22Rv1 (cell line): Measurements from ENCODE around the gene HOXB1.

ENCODE experiments used
- H3K27ac ChIP-seq: fragments of 450-650 bp; 2 replicates; pipeline ENCODE4 v1.5.1; 2017
- ZFX ChIP-seq: fragments of 450-650 bp; IDR thresholded peaks from 2 replicates; pipeline ENCODE4 v1.6.1; 2017; ENCODE audit warnings: antibody characterized with exemption, borderline replicate concordance
- TF ChIP-seq, protein P1 (sequence below): fragments of 450-650 bp; IDR thresholded peaks from 2 replicates; pipeline ENCODE4 v1.5.1; 2017; ENCODE audit warnings: mild to moderate bottlenecking

The HOXB1 gene

GRCh38 chr17:48497103-48497502 is 33.7 kb downstream of the HOXB1 start:
- no peak overlapping the region for H3K27ac ChIP-seq
- TF ChIP-seq ZFX = no peak
- TF ChIP-seq, protein P1, sequence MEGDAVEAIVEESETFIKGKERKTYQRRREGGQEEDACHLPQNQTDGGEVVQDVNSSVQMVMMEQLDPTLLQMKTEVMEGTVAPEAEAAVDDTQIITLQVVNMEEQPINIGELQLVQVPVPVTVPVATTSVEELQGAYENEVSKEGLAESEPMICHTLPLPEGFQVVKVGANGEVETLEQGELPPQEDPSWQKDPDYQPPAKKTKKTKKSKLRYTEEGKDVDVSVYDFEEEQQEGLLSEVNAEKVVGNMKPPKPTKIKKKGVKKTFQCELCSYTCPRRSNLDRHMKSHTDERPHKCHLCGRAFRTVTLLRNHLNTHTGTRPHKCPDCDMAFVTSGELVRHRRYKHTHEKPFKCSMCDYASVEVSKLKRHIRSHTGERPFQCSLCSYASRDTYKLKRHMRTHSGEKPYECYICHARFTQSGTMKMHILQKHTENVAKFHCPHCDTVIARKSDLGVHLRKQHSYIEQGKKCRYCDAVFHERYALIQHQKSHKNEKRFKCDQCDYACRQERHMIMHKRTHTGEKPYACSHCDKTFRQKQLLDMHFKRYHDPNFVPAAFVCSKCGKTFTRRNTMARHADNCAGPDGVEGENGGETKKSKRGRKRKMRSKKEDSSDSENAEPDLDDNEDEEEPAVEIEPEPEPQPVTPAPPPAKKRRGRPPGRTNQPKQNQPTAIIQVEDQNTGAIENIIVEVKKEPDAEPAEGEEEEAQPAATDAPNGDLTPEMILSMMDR = no peak

- TF ChIP-seq, protein P1 = no peak
- no peak for TF ChIP-seq ZFX
- H3K27ac ChIP-seq = no peak overlapping the region
Measured at GRCh38 chr17:48494335-48494734, 36.5 kb downstream of the HOXB1 start.

DNA sequence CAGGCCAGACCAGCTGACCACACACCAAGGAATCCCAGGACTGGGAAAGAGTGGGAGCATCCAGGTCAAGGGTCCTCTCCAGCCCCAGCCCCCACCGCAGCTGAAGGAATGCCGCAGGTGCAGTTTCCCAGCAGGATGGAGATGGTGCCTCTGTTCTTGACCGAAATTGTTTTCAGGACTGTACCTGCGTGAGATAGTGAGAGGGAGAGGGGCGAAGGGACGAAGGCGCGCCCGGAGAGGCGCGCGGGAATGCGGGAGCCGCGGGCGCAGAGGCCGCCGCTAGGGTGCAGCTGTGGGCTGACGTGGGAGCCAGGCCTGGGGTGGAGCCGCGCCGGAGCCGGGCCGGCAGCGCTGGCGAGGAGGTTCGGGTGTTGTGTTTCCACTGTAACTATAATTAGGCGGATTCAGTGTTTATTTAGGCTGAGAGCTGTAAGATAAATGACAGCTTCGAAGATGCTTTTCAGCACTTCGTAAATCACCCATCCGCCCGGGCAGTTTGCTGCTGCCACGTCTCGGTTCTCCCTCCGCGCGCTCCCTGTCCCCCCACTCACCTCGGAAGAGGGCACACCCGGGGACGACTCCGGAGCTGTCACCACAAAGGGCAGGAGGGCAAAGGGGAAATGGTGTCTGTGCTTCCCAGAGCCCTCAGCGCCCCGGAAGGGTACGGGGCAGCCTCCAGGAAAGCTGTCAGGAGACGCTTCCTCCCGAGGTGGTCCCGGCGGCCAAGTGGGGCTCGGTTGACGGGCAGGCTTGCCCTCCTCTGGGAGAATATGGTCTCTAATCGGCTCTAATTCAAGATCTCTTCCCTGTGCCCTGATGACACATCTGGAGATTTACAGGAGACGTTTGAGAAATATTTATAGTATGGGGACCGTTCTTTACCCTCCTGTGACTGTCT is 38.2 kb downstream of the HOXB1 start:
- no peak for TF ChIP-seq ZFX
- TF ChIP-seq, protein P1 = peak; percentile 90
- H3K27ac ChIP-seq = no peak overlapping the region

DNA sequence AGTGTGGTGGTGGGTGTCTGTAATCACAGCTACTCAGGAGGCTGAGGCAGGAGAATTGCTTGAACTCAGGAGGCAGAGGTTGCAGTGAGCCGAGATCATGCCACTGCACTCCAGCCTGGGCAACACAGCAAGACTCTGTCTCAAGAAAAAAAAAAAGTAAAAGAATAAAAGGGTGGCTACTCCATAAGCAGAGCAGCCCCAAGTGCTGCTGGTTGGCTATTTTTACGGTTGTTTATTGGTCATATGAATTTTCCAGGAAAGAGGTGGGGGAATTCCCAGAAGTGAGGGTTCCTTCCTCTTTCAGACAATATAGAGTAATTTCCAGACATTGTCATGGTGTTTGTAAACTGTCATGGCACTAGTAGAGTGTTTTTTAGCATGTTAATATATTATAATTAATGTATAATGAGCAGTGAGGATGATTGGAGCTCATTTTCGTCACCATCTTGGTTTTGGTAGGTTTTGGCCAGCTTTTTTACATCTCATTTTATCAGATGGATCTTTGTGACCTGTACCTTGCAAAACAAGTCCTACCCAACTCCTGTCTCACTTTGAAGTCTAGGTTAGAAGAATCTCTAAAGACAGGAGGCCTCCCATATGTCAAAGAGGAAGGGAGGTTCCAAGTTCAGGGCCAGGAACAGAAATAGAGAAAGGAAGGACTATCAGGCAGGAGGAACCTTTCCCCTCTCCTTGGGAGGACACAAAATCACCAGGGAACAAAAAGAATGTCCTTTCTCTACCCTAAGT is 39.1 kb downstream of the HOXB1 start:
- no peak overlapping the region for H3K27ac ChIP-seq
- TF ChIP-seq, protein P1 = no peak
- TF ChIP-seq ZFX = no peak

GRCh38 chr17:48490451-48490892 is 40.3 kb downstream of the HOXB1 start:
- H3K27ac ChIP-seq = no peak overlapping the region
- TF ChIP-seq ZFX = no peak
- TF ChIP-seq, protein P1 = no peak

- TF ChIP-seq, protein P1 = no peak
- TF ChIP-seq ZFX = no peak
- H3K27ac ChIP-seq = no peak overlapping the region
Measured at GRCh38 chr17:48489781-48490180, 41.0 kb downstream of the HOXB1 start.
